Measurements from ENCODE around the gene FOXA2.

GRCh38 chr20:22533823-22534751 lies 50.3 kb downstream of the FOXA2 start:
- TF ChIP-seq CTCF (IDR thresholded peaks at IDR 0.05) (no peak), POLR2A (IDR thresholded peaks at IDR 0.05; ENCODE audit: low read depth) (no peak), POLR2AphosphoS5 (IDR thresholded peaks at IDR 0.05) (no peak)

All from esophagus muscularis mucosa (tissue), 3 donors.